H1 (cell line): Measurements from ENCODE around the gene CEP152. TPM values are rescaled to one million over a fixed set of nuclear protein-coding genes. Genes with fewer than 3 reads are reported as not detected.

Source experiments
- CTCF ChIA-PET: fragments of 300-600 bp; sonication (Branson Sonifier 250); formaldehyde crosslinking; loops from one replicate; lab custom pipeline; 2021; ENCODE audit not compliant: partially characterized antibody; lab: Charles Lee
- POLR2A ChIA-PET: fragments of 300-600 bp; sonication (Branson Sonifier 250); formaldehyde crosslinking; loops from one replicate; lab custom pipeline; 2021; ENCODE audit warnings: inconsistent platforms; ENCODE audit not compliant: partially characterized antibody; lab: Charles Lee
- DNase-seq, 2 experiments: peaks; one replicate each; pipeline versions ENCODE4 v3.0.0 to v3.0.0-alpha.2; 2010 to 2022; ENCODE audit warnings: low spot score in 2 of 2, low read depth in 1 of 2, mixed read lengths in 1 of 2
- FAIRE-seq: peaks from 2 replicates; lab custom pipeline; 2011; peaks lifted over from hg19 to GRCh38; lab: Jason Lieb, UNC
- H2AFZ ChIP-seq: 2 replicates; pipeline ENCODE4 v1.8.1; 2012; ENCODE audit warnings: low read length, inconsistent platforms
- H2AK5ac ChIP-seq: 2 replicates; pipeline ENCODE4 v1.6.1; 2013; ENCODE audit warnings: low read depth, low read length
- H2BK120ac ChIP-seq: replicated peaks from 2 replicates; pipeline ENCODE3; 2013; ENCODE audit warnings: low read depth, low read length, inconsistent platforms
- H2BK12ac ChIP-seq: 2 replicates; pipeline ENCODE4 v1.6.1; 2013; ENCODE audit warnings: low read depth, low read length
- H2BK15ac ChIP-seq: 2 replicates; pipeline ENCODE4 v1.6.1; 2013; ENCODE audit warnings: low read length
- H2BK20ac ChIP-seq: 2 replicates; pipeline ENCODE4 v1.6.1; 2013; ENCODE audit warnings: low read length
- H2BK5ac ChIP-seq: 2 replicates; pipeline ENCODE4 v1.6.1; 2013; ENCODE audit warnings: low read depth, low read length
- H3K14ac ChIP-seq: 2 replicates; pipeline ENCODE4 v1.6.1; 2013; ENCODE audit warnings: inconsistent platforms; ENCODE audit not compliant: insufficient read length
- H3K18ac ChIP-seq: 2 replicates; pipeline ENCODE4 v1.6.1; 2013; ENCODE audit warnings: low read length; ENCODE audit errors: extremely low read depth
- H3K23ac ChIP-seq: 2 replicates; pipeline ENCODE4 v1.6.1; 2013; ENCODE audit warnings: inconsistent platforms; ENCODE audit not compliant: insufficient read length
- H3K23me2 ChIP-seq: 2 replicates; pipeline ENCODE4 v1.6.1; 2013; ENCODE audit warnings: low read depth, low read length
- H3K27ac ChIP-seq: 2 replicates; pipeline ENCODE4 v1.6.1; 2011; ENCODE audit warnings: low read depth, low read length, inconsistent platforms
- H3K27me3 ChIP-seq, 4 experiments: replicated peaks in 1 of 4; 1 replicate in 1 of 4; 2 replicates in 3 of 4; pipeline versions ENCODE4 v1.6.1 to v1.8.1; 2011 to 2013; ENCODE audit warnings: low read length in 3 of 4, mild to moderate bottlenecking in 3 of 4, inconsistent platforms in 2 of 4, mixed read lengths in 2 of 4, moderate library complexity in 1 of 4; ENCODE audit not compliant: control insufficient read depth in 3 of 4, insufficient read depth in 3 of 4; ENCODE audit errors: extremely low read depth in 1 of 4
- H3K36me3 ChIP-seq, 4 experiments: 2 replicates each; pipeline versions ENCODE4 v1.6.1 to v1.8.1; 2011 to 2013; ENCODE audit warnings: mild to moderate bottlenecking in 4 of 4, low read length in 3 of 4, moderate library complexity in 2 of 4, control low read depth in 1 of 4, inconsistent platforms in 1 of 4; ENCODE audit not compliant: insufficient read depth in 4 of 4, control insufficient read depth in 2 of 4
- H3K4ac ChIP-seq: replicated peaks from 2 replicates; pipeline ENCODE3; 2013; ENCODE audit warnings: low read length, low read depth, mixed read lengths, inconsistent platforms; ENCODE audit not compliant: insufficient read length
- H3K4me1 ChIP-seq, 4 experiments: replicated peaks in 1 of 4; 1 replicate in 1 of 4; 2 replicates in 3 of 4; pipeline versions ENCODE4 v1.6.1 to v1.8.1; 2011 to 2013; ENCODE audit warnings: low read length in 3 of 4, inconsistent platforms in 2 of 4, mixed read lengths in 1 of 4; ENCODE audit not compliant: insufficient read depth in 4 of 4, control insufficient read depth in 3 of 4
- H3K4me2 ChIP-seq, 2 experiments: 2 replicates each; pipeline versions ENCODE4 v1.6.1 to v1.8.1; 2011 to 2013; ENCODE audit warnings: low read depth in 2 of 2, low read length in 2 of 2, control low read depth in 1 of 2, inconsistent platforms in 1 of 2, mild to moderate bottlenecking in 1 of 2; ENCODE audit not compliant: insufficient read depth in 1 of 2
- H3K4me3 ChIP-seq, 4 experiments: fragments of 200-600, 300-600 bp in 1 of 4; sonication (generic), shearing (Covaris generic), sonication (Bioruptor Twin) in 1 of 4; 2 replicates each; pipeline versions ENCODE4 v1.5.1 to v1.8.1; 2011 to 2016; ENCODE audit warnings: low read length in 4 of 4, low read depth in 3 of 4, control low read depth in 2 of 4, inconsistent platforms in 2 of 4, mild to moderate bottlenecking in 2 of 4, mixed read lengths in 1 of 4, moderate library complexity in 1 of 4; ENCODE audit not compliant: insufficient read depth in 2 of 4; ENCODE audit errors: extremely low read depth in 1 of 4
- H3K56ac ChIP-seq: replicated peaks from 2 replicates; pipeline ENCODE3; 2013; ENCODE audit warnings: low read depth, mild to moderate bottlenecking, mixed read lengths, low read length, inconsistent platforms; ENCODE audit not compliant: insufficient read length
- H3K79me1 ChIP-seq: 2 replicates; pipeline ENCODE4 v1.6.1; 2013; ENCODE audit warnings: low read depth, low read length, control low read depth
- H3K79me2 ChIP-seq, 2 experiments: 2 replicates each; pipeline versions ENCODE4 v1.6.1 to v1.8.1; 2012 to 2013; ENCODE audit warnings: low read length in 2 of 2, mild to moderate bottlenecking in 2 of 2, inconsistent platforms in 1 of 2; ENCODE audit not compliant: insufficient read depth in 2 of 2, control insufficient read depth in 1 of 2
- H3K9ac ChIP-seq, 4 experiments: replicated peaks in 1 of 4; 1 replicate in 1 of 4; 2 replicates in 3 of 4; pipeline versions ENCODE4 v1.6.1 to v1.8.1; 2011 to 2013; ENCODE audit warnings: low read depth in 3 of 4, low read length in 3 of 4, control low read depth in 2 of 4, mild to moderate bottlenecking in 2 of 4, moderate library complexity in 2 of 4, inconsistent platforms in 1 of 4; ENCODE audit errors: extremely low read depth in 1 of 4
- H3K9me3 ChIP-seq, 2 experiments: 2 replicates each; pipeline versions ENCODE4 v1.6.1 to v1.8.1; 2012 to 2013; ENCODE audit warnings: mild to moderate bottlenecking in 2 of 2, moderate library complexity in 2 of 2, control low read depth in 1 of 2, inconsistent platforms in 1 of 2, low read depth in 1 of 2, low read length in 1 of 2, mixed read lengths in 1 of 2; ENCODE audit not compliant: insufficient read depth in 2 of 2
- H4K20me1 ChIP-seq, 2 experiments: replicated peaks in 1 of 2; 2 replicates each; pipeline versions ENCODE3 to v1.8.1; 2011 to 2013; ENCODE audit warnings: inconsistent platforms in 2 of 2, low read length in 2 of 2, mild to moderate bottlenecking in 1 of 2; ENCODE audit not compliant: insufficient read depth in 2 of 2, control insufficient read depth in 1 of 2
- H4K5ac ChIP-seq: 2 replicates; pipeline ENCODE4 v1.6.1; 2013; ENCODE audit warnings: low read length, low read depth, mixed read lengths, inconsistent platforms; ENCODE audit not compliant: insufficient read length
- H4K8ac ChIP-seq: 2 replicates; pipeline ENCODE4 v1.8.0; 2013; ENCODE audit warnings: mild to moderate bottlenecking, moderate library complexity, low read length, inconsistent platforms; ENCODE audit not compliant: insufficient read depth; ENCODE audit errors: extremely low read depth
- H4K91ac ChIP-seq: replicated peaks from 2 replicates; pipeline ENCODE3; 2013; ENCODE audit warnings: low read length, mixed read lengths, inconsistent platforms; ENCODE audit not compliant: insufficient read length
- CBX5 ChIP-seq: fragments of 300-800, 300-1000 bp; sonication (generic); IDR thresholded peaks from 2 replicates; pipeline ENCODE4 v1.7.1; 2016; ENCODE audit warnings: antibody characterized with exemption, low read length, low read depth
- CEBPB ChIP-seq: IDR thresholded peaks from 2 replicates; pipeline ENCODE4 v1.6.1; 2012; ENCODE audit warnings: low read depth, low read length
- EP300 ChIP-seq, 2 experiments: IDR thresholded peaks; 1 replicate in 1 of 2; 2 replicates in 1 of 2; pipeline ENCODE4 v1.6.1; 2011 to 2012; ENCODE audit warnings: low read depth in 2 of 2, low read length in 2 of 2, mild to moderate bottlenecking in 2 of 2, borderline replicate concordance in 1 of 2, inconsistent platforms in 1 of 2, moderate library complexity in 1 of 2
- FOSL1 ChIP-seq: IDR thresholded peaks from 2 replicates; pipeline ENCODE4 v1.6.1; 2011; ENCODE audit warnings: mild to moderate bottlenecking, low read depth, low read length, moderate library complexity; ENCODE audit not compliant: insufficient read depth
- GABPA ChIP-seq: IDR thresholded peaks from 2 replicates; pipeline ENCODE4 v1.6.1; 2011; ENCODE audit warnings: mild to moderate bottlenecking, low read length, moderate library complexity, borderline replicate concordance; ENCODE audit not compliant: insufficient read depth
- HDAC6 ChIP-seq: IDR thresholded peaks from one replicate; pipeline ENCODE4 v1.7.1; 2012; ENCODE audit warnings: low read depth, mild to moderate bottlenecking, inconsistent platforms, low read length, moderate library complexity
- PHF8 ChIP-seq: fragments of 200-600 bp; sonication (generic); conservative IDR thresholded peaks from 2 replicates; pipeline ENCODE4 v1.7.1; 2012; ENCODE audit warnings: low read depth, mild to moderate bottlenecking, inconsistent platforms, low read length, moderate library complexity
- POLR2AphosphoS5 ChIP-seq: IDR thresholded peaks from 2 replicates; pipeline ENCODE4 v1.6.1; 2011; ENCODE audit warnings: low read depth, low read length
- SAP30 ChIP-seq: fragments of 300-600 bp; sonication (generic); IDR thresholded peaks from 2 replicates; pipeline ENCODE4 v1.7.1; 2012; ENCODE audit warnings: low read length, moderate library complexity, mild to moderate bottlenecking, inconsistent platforms; ENCODE audit not compliant: insufficient read depth, insufficient replicate concordance
- SIX5 ChIP-seq: IDR thresholded peaks from 2 replicates; pipeline ENCODE4 v1.6.1; 2011; ENCODE audit warnings: mild to moderate bottlenecking, low read depth, low read length
- SP1 ChIP-seq: IDR thresholded peaks from 2 replicates; pipeline ENCODE4 v1.6.1; 2011; ENCODE audit warnings: low read depth, low read length
- WGBS, 2 experiments: shearing (Covaris generic) in 1 of 2; methylation state at CpG; one replicate each; pipeline versions ENCODE4 v1.1.6 to v1.1.7; 2013 to 2015; ENCODE audit warnings: low lambda C conversion rate in 2 of 2, mixed read lengths in 2 of 2, inconsistent platforms in 1 of 2, low coverage in 1 of 2, missing lambda C conversion rate in 1 of 2; ENCODE audit not compliant: insufficient replicate concordance in 2 of 2, insufficient coverage in 1 of 2, insufficient read length in 1 of 2; ENCODE audit errors: extremely low coverage in 1 of 2, missing lambda C conversion rate in 1 of 2; 5-methylcytosine and 5-hydroxymethylcytosine counted together
- polyA plus RNA-seq, 7 experiments: library from polyadenylated mRNA; depleted of rRNA in 3 of 7; stranded (reverse) in 5 of 7; unstranded in 2 of 7; fragments of >200 nt in 5 of 7; fragments of 200-250 nt in 2 of 7; gene quantifications; 1 replicate in 5 of 7; 2 replicates in 1 of 7; 4 replicates in 1 of 7; pipeline versions ENCODE4 v1.2.1 to v1.2.3, GENCODE V29; 2011 to 2013; ENCODE audit warnings: missing spikeins in 2 of 7, mixed read lengths in 2 of 7
- total RNA-seq: library from RNA; stranded (reverse); fragmentation: NEBNext Ultra II Directional; extraction: Animal tissue kit (Norgen Biotek cat#: 25700); gene quantifications from 2 replicates; pipeline ENCODE4 v1.2.1, GENCODE V29; 2021

CEP152 gene
- total and polyA plus RNA-seq, 2 of the 8 experiments (the other 6 are each of a cell fraction or from before 2014, with no cell fraction given): 1.4 to 16.2 TPM

DNA sequence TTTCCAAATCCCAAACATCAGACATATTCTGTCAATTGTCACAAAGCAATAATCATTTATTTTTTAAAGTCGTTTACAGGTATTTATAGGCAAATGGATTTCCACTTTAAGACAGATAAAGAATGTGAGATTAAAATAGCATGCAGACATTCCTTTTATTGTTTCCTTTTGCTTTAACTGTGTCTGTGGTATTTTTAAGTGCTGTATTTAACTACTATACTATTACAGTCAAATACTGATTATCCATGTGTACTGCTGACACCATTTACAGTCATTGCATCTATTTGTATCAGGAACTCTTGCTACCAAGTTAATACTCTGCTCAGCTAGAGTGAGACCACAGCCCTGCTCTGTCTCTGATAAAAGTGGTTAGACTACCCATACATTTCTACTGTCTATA, 12.8 kb upstream of the CEP152 start:
- H2BK5ac ChIP-seq: no peak overlapping the region
- no peak for TF ChIP-seq GABPA
- no peak for TF ChIP-seq CEBPB
- no peak for TF ChIP-seq POLR2AphosphoS5
- TF ChIP-seq HDAC6: no peak
- no peak for TF ChIP-seq CBX5
- no peak for TF ChIP-seq PHF8
- TF ChIP-seq FOSL1: no peak
- no peak for TF ChIP-seq SAP30
- TF ChIP-seq EP300 (IDR thresholded peaks at IDR 0.05; ENCODE audit: borderline replicate concordance in 1 of 2, low read depth in 2 of 2, low read length in 2 of 2): no peak
- TF ChIP-seq SP1: no peak
- no peak for TF ChIP-seq SIX5
- H3K4me2 ChIP-seq: 0 out of 4 replicates have a peak overlapping the region, but pooled peaks of 1 of the 2 experiments have one; percentile 31
- no peak overlapping the region for H2BK12ac ChIP-seq
- no peaks in the 10 kb centered on the region for H4K20me1 ChIP-seq
- H3K4me1 ChIP-seq: peaks cover 0 to 7% (median 0%) of the 10 kb centered on the region in 4 experiments; a peak in 2 of 7 replicates
- H2AK5ac ChIP-seq: no peak overlapping the region
- H4K5ac ChIP-seq: no peak overlapping the region
- no peak overlapping the region for H2AFZ ChIP-seq
- H3K56ac ChIP-seq: no peak overlapping the region
- H3K23me2 ChIP-seq: no peaks in the 10 kb centered on the region
- no peak overlapping the region for H2BK120ac ChIP-seq
- ChIA-PET POLR2A (interaction anchor here (1.0 to 1.1 kb wide), 2 partner anchors 13 to 35 kb away, joined by 3 to 4 read pairs; partner anchors contain the start of gene CEP152), CTCF (interaction anchor here (0.7 kb wide), 1 partner anchor 1163 kb away, joined by 3 read pairs; no protein-coding TSS in a partner anchor)
- no peak overlapping the region for H3K4ac ChIP-seq
- H3K23ac ChIP-seq: no peak overlapping the region
- H3K4me3 ChIP-seq: no peak overlapping the region
- no peaks in the 10 kb centered on the region for H3K27me3 ChIP-seq
- WGBS, 2 experiments: 63% methylated on average over 1 of the region's 1 CpG; no CpG with 5 or more reads in 1 of the 2 experiments
- H3K27ac ChIP-seq: no peak overlapping the region
- no peak for FAIRE-seq
- no peak overlapping the region for H3K9ac ChIP-seq
- no peak overlapping the region for H3K14ac ChIP-seq
- H3K36me3 ChIP-seq: no peaks in the 10 kb centered on the region
- H3K79me1 ChIP-seq: no peaks in the 10 kb centered on the region
- DNase-seq: no peak
- H4K91ac ChIP-seq: no peak overlapping the region
- H2BK15ac ChIP-seq: no peak overlapping the region
- H4K8ac ChIP-seq: no peak overlapping the region
- H3K79me2 ChIP-seq: no peaks in the 10 kb centered on the region
- no peak overlapping the region for H3K18ac ChIP-seq
- H2BK20ac ChIP-seq: no peak overlapping the region
- no peaks in the 10 kb centered on the region for H3K9me3 ChIP-seq
